Inferior parietal cortex (tissue), 1 donor: ENCODE measurements around the gene CCN6.
A peak's percentile ranks its signal among the peaks of the same experiment; 100 is the strongest.
"Not testable (repeated sequence)": the region's sequence is repeated elsewhere in the genome, so short reads cannot be mapped to it uniquely, and the experiment has no call there.

Source experiments
- DNase-seq: peaks from one replicate; pipeline ENCODE4 v3.0.0-alpha.2; 2016; ENCODE audit errors: extremely low spot score

CCN6 gene

DNA sequence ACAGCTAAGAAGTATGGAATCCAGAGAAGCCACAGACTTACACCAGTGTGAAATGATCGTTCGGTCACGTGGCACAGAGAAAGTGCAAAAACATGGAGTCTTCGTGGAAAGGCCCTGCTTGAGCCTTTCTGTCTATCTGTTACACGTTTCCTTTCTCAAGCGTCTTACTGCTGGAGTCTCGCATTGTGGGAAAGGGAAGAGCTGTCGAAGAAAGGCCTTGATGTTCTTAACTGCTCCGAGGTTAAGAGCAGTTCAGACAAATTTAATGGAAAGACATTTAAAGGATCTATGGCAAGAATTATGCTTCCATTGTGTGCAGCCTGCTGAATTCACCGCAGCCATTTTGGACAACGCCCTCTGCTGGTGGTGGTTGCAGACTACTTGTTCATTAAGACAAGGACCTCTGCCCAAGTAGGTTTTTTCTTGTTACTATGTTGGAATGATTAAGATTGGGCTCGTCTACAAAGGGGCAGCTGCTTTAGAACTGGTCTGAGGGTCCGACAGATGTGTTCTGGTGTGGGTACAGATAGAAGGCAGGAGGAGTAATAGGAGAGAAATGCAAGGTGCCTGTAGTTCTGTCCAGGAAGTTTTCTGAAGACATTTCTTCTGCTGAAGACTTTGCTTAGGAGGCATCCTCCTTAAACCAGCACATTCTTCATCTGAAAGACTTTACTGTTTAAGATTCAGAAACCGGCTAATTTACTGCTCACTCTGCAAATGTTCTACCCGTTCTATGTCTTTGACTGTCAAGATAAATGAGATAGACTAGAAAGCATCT lies 24.7 kb upstream of the CCN6 start:
- peak; percentile 64 for DNase-seq

DNA sequence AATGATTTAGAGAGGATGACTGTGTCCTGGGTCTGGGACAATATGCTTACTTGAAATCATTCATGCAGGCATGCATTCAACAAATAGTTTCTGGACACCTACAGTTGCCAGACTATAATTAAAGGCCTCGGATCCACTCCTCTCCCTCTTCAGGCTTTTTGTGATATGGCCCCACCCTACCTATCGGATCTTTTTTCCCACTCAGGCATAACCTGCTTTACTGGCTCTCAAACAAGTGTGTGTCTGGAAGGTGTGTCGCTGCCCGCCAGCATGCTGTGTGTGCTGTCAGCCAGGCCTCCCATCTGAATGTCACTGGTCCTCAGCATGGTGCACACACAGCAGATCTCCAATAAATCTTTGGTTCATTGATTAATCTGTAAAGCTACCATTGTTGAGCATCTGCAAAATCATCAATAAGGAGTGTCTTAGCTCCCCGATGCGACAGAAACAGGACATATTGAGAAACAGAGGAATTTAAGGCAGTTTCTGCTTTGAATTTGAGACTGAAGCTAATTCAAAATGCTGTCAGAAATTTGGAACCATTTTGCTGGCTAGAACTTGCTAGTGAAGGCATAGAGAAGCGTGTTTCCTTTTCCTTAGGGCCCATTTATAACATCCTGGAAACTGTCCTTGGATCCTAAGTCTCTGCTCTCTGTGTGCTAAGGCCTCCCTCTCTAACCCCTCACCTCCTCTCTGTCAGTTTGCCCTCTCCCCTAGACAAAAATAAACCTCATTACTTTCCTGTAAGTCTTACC lies 23.5 kb upstream of the CCN6 start:
- DNase-seq: no peak

DNA sequence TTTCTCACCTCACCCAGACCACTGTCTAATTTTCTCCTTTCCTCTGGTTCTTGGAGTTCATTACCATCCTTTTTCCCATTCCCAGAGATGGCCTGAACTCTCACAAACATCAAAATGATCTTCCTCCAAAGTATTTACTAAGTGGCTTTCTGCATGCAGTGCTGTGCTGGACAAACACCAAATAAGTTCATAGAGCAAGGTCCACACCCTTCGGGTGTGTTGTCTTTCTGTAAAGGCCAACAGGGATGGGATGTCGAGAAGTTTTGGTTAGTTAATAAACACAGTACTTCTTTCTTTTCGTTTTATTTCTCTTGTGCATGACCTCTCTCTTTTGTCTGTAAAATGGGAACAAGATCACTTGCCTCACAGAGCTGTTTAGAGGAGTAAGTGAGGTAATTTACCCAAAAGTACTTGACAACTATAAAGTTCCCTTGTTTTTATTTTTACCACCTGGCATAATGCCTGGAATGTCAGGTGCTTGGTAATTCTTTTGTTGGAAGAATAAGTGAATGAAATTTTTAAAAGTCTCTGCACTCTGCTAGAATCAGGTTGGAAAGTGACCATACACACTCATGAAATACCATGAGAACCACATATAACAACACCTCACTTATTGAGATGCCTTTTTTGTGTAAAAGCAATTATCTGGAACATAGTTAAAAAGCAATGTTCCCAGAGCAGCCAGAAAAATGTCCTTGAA lies 22.8 kb upstream of the CCN6 start:
- DNase-seq: no peak

GRCh38 chr6:112031960-112032359 lies 21.9 kb upstream of the CCN6 start:
- DNase-seq: no peak

DNA sequence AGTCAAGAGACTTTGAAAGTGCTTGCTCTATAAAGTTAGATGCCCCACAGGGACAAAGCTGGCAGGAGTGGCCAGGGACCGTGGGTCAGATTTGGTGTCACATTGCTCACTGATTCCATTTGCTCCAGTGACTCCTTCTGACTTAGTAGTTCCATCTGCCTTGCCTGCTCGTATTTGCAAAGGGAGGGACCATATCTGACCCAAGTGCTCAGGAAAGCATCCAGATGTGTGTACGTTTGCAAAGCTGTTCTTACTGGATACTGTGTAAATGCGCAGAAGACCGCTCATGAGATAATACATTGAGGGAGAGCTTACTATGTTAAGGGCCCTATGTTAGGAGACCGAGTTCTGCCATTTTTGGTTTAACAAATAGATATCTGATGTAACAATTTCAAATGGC lies 21.2 kb upstream of the CCN6 start:
- no peak for DNase-seq

DNA sequence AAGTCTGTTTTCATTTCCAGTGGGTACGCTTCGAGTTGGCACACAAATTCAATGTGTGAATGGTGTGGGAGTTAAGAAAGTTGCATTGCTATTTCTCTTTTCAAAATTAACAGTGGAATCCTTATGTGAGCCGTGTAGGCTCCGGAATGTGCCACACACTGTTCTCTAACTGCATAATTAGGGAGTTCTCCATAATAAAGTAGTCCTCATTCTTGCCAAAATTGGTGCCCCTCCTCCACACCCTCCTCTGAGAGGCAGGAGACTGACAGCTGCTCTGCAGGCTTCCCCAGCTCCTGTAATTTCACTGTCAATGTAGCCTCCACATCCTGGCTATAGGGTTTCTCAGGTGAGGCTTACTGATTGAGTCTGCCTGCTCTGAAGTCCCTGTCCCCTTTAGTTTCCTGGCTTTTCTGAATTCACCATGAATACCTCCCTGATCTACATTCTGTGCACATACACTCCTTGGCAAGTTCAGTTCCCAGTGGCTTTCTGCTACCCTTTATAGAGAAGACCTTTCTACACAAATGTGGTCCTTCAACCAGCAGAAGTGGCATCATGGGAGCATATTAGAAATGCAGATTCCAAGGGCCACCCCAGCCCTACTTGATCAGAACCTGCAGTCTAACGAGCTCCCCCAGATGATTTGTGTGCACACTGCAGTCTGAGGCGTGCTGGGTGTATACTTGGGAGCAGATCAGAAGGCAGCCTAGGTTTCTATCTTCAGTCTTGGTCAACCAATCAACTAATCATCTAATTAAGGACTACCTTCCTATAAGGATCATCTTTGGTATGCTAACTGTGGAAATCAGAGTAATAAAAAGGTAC lies 19.9 kb upstream of the CCN6 start:
- DNase-seq: peak; percentile 44

- no peak for DNase-seq
These were observed 19.3 kb upstream of the CCN6 start for GRCh38 chr6:112034616-112034995.

- DNase-seq: no peak
These were observed 17.7 kb upstream of the CCN6 start for GRCh38 chr6:112036088-112036637.

DNA sequence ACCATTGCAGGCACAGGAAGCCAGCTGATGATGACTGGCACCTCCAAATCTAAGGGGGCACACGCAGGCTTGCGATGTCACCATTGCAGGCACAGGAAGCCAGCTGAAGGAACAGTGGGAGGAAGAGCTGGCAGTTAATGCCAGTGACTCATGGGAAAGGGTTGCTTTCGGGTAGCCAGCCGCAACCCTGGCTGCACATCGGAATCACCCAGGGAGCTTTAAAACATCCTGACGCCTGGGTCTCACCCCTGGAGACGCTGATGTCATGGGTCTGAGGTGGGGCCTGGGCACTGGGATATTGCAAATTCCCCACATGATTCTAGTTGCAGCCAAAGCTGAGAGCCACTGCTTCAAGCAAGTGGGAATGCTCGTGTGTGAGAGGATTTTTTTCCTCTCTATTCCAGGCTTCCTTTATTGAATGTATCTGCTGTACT lies 16.1 kb upstream of the CCN6 start:
- no peak for DNase-seq

- no peak for DNase-seq
These were observed 15.6 kb upstream of the CCN6 start for GRCh38 chr6:112038268-112038667.

- no peak for DNase-seq
These were observed 15.0 kb upstream of the CCN6 start for GRCh38 chr6:112038756-112039430.

DNA sequence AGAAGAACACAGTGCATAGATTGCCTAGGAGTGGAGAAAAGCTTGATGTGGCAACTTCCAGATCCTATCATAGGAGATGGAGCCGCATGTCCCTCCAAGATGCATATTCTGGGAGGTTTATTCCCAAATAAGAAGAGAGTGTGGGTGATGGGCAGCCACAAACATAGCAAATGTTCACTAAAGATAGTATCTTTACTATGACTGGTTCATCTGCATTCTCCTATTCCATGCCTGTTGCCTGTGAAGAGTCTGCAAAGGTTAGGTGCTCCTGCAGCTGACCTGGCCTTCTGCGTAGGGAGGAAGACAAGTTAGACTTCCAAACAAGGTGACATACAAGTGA lies 14.5 kb upstream of the CCN6 start:
- no peak for DNase-seq

DNA sequence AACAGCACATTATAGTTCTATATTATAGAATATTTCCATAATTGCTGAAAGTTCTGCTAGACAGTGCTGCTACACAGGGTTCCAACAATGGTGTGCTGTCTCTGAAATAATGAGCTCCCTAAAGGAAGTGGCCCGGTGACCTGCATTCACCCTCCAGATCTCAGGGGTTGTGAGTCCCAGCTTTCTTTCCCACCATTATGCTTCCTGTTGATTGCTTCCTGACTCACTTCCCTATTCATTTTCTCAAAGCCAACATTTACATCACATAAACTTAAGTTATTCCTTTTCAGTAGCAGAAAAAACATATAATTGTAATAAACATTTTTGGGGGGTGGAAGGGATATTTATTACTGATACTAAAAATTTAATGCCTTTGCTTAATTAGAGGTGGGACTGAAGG lies 12.9 kb upstream of the CCN6 start:
- no peak for DNase-seq

- no peak for DNase-seq
These were observed 12.4 kb upstream of the CCN6 start for GRCh38 chr6:112041535-112041934.

DNA sequence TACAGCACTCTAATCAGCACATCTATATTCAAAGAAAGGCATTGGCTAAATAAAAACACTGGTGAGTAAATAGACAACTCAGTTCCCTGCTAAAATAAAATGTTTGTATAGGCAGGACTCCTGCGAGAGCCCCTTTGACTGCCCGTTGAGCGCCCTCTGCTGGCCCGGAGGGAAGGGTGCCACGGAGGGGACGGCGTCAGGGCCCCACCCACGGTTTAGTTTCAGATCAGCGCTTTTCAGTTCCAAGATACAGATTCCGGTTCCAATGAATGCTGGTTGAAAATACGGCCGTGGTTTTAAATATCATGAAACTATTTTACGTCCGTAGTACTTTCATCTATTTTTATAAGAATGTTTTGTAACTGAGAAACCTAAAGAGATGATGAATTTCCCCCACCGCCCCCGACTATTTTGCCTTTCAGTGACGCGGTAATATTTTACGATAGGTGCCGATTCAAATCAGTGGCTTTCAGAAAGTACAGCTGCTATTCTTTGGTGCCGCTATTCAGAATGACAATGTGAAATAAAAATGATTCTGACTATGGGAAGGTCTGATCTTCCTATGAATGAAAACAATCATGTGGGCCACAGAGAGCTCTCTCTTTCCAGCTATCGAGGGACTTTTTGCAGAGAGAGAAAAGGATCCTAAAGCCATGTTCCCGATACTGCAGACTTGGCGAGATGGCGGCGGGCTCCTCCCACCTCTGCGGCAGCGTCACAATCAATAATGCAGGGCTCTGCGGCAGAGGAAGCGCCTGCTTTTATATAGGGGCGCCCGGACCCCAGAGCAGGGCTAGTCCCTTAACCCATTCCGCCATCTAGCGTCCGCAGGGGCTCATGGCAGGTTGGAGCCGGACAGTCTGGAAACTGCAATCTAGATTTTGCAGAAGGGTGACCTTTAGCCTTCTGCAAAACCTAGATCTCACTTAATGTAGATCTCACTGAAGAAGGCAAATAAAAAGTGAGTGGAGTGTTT lies 10.6 kb upstream of the CCN6 start:
- peak; percentile 94 for DNase-seq

DNA sequence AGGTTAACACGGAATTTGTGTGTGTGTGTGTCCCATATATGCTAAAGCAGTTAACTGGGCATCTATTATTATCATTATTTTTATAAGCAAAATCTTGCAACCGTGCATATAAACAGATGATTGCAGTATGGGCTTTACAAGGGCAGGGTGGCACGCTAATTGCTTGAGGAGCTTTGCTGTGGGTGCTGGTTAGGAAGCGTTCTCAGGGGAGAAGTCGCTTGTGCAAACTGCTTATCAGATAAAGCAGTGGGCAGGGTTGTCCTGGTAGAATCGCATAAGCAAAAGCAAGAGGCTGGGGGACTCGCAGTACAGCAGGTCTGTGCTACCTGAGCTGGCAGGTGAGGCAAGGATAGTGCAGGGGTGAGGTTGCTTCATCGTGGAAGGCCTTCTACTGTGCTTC lies 9.7 kb upstream of the CCN6 start:
- no peak for DNase-seq

GRCh38 chr6:112044856-112045255 lies 9.0 kb upstream of the CCN6 start:
- DNase-seq: no peak

GRCh38 chr6:112047523-112047922 lies 6.4 kb upstream of the CCN6 start:
- not testable (repeated sequence) for DNase-seq

GRCh38 chr6:112049026-112049799 lies 4.7 kb upstream of the CCN6 start:
- no peak for DNase-seq
